Ureter (tissue), 1 donor: ENCODE data around the gene MAN2A1. TPM values are rescaled to one million over a fixed set of nuclear protein-coding genes. Genes with fewer than 3 reads are reported as not detected.

ENCODE experiments used
- DNase-seq: peaks from one replicate; pipeline ENCODE4 v3.0.0-alpha.2; 2020; ENCODE audit warnings: low spot score
- total RNA-seq: library from RNA; stranded (reverse); gene quantifications from one replicate; pipeline ENCODE4 v1.2.4, GENCODE V29; 2023
- donor health status: DM: yes; HTN: yes; CAD: no.

MAN2A1 gene
- total RNA-seq, 1 donor from 2014 or later: 56.9 TPM

DNA sequence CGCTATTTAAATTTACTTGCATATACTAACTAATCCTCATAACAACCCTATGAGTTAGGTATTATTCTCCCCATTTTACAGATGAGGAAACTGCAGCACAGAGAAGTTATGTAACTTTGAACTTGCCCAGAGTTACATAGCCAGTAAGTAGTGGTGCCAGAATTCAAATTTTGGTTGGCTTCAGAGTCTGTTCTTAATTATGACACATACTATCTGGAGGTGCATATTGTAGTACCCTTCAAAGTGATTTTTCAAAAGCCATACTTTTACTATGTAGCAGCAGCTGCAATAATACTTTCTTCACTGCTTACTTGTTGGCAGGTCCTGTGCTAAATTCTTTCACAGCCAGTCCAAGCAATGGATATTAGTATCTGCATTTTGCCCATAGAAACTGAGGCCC, 16.4 kb downstream of the MAN2A1 start:
- DNase-seq: no peak

- DNase-seq: no peak
Observed at GRCh38 chr5:109707531-109707930, 17.8 kb downstream of the MAN2A1 start.

GRCh38 chr5:109708813-109709212, 19.1 kb downstream of the MAN2A1 start:
- no peak for DNase-seq

DNA sequence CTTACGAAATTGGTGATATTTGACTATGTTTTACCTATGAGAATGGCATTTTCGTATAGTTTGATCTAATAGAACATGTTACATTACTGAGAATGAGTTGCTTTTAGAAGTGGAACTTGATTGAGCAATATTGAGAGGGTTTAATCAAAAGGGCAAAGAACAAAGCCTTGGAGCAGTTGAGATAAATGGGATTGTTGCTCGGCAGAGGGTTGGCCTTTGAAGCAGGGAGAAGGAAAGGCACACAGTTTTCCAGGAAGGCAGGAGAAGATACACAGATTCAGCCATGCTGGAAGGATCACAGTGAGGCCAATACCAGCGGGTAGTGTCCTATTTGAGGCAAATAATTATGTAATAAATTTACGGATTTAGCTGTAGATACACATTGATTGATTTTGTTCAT, 19.5 kb downstream of the MAN2A1 start:
- no peak for DNase-seq

- DNase-seq: no peak
Observed at GRCh38 chr5:109711673-109712072, 21.9 kb downstream of the MAN2A1 start.

GRCh38 chr5:109713453-109713852, 23.7 kb downstream of the MAN2A1 start:
- no peak for DNase-seq

- DNase-seq: no peak
Observed at GRCh38 chr5:109714592-109714991, 24.9 kb downstream of the MAN2A1 start.

DNA sequence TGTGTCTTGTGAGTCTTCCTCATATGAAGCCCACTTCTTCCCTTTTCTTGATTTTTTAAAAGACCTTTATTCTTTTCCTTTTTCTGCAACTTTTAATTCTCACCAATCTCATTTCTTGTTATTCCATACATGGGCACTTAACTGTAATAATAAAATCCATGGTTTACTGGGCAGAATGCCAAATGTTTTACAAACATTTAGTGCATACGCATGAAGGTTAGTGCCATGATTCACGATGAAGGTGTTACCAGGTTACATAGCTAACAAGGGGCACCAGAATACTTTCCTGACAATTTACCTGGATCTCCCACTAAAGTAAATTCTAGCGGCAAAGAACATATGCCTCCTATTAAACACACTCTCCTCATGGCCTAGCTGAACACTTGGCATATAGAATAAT, 28.5 kb downstream of the MAN2A1 start:
- DNase-seq: no peak

GRCh38 chr5:109718632-109719031, 28.9 kb downstream of the MAN2A1 start:
- DNase-seq: no peak

DNA sequence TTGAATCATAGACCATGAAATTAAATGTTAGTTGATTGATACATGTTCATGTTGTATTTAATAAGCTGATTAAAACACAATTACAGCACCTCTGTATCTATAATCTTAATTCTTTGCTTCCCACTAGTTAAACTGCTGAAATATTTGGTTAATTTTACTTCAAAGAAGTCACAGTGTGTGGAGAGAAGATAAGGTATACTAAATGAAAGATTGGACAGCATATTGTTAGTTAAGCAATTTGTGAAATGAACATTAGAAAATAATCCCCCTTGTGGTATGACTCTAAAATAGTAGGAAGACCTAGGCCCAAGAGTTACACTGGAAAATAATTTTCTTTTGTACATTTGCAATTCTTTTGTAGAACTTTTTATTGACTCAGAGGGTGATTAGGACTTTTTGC, 30.3 kb downstream of the MAN2A1 start:
- no peak for DNase-seq

GRCh38 chr5:109721741-109722140, 32.0 kb downstream of the MAN2A1 start:
- DNase-seq: no peak

DNA sequence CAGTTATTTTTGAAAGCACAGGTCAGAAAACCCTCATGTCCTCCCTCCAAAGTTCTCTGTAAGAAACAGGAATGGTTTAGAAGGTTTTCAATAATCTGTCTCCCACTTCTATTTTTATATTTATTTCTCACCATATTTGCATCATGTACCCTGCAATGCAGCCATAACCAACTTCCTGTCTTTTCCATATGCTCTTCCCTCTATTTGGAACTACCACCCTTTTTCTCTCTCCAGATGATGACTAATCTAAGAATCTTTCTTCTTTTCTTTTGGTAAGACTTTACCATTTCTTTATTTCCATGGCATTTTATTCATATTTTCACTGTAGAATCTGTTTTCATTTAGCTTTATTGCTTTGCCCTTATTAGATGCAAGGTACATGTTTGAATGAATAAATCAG, 33.9 kb downstream of the MAN2A1 start:
- no peak for DNase-seq

GRCh38 chr5:109725135-109725534, 35.4 kb downstream of the MAN2A1 start:
- no peak for DNase-seq

DNA sequence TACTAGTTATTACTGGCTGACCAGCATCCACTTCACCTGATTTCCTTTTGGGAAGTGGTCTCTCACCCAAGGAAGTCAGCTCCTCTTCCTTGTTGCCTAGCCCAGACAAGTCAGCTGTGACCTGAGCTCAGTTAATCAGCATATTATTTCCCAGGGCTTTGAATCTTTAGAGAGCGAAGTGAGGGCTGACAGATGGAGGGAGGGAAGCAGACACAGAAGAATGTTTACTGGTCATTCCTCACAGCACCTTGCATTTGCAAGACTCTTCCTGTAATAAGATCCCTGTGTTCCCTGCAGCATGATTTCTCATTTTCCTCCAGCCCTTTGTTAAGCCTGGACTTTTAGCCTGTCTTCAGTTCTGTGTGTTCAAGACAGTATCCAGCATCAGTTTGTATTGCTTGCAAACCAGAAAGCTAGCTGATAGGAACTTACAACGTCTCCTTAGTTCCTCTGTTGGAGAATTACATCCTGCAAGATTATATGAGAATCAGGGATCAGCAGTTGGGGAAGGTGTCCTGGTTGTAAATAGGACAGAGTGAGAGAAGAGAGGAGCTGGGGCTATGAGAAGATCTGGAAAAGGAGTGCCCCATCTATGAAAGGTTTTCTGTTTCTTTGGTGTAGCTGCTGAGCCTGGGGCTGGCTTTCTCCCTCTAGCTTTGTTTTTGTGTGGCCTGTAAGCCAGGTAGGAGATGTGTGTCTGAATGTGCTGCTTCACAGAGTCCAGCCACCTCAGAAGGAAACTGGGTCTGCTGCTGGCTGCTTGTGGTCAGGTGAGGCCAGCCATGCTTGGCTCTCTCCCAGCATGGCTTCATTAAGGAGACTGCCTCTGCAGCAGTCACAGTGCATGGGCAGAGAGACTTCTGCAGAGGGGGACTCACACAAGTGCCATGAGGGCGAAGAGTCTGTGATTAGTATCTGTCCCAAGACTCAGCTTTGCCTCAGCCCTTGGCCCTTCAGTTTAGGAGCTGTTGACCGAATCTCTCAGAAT, 50.3 kb downstream of the MAN2A1 start:
- DNase-seq: no peak

DNA sequence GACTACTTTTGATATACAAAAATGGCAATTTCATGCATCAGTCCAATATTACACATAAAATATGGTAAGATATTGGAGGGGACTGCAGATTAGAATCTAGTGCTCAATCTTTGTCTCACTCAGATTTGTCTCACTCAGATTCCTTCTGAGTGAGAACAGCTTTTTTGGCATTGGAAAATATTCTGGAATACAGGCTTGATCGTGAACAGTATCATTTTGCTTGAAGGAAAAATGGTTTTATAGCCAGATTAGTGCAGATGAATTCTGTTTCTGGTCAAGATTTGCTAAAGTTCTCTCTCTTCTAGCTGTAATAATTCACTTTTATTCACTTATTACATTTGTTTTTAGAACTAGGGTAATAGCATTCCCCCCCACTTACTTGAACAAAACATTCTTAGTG, 51.2 kb downstream of the MAN2A1 start:
- DNase-seq: no peak

DNA sequence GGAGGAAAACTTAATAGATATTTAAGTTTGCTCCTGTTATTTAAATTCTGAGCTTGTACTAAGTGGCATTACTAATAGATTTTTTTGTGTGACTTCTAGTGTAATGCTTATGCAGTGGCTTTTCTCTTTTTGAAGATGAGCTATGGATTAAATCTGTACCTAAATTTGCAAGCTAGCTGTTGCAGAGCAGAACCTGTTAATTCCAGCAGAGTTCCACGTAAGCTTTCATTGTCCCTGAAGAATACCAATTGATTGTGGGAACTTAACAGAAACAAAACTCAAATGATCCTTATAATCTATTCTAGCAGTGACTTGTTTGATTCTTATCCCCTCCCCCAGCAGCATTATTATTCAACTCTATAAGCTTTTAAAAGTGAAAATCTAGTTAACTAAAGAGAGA, 51.7 kb downstream of the MAN2A1 start:
- DNase-seq: no peak

DNA sequence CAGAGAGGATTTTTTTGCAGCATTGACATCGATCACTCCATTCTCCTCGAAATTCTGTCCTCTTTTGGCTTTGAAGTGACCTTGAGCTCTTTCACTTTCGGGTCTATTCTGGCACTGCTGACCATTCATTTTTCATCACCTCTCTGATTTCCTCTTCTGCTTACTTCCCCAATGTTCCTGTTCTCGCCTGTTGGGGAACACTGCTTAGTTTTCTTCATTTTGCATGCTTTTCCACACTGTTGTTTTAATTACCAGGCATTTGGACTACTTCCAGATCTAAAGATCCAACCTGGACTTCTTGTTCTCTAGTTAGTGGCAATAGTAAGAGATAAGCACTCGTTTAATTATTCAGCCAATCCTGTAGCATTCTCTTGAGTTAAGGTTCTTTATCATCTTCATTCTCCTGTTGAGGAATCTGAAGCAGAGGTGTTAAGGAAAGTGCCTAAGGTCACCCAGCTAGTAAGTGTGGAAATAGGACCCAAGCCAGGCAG, 53.4 kb downstream of the MAN2A1 start:
- DNase-seq: no peak

DNA sequence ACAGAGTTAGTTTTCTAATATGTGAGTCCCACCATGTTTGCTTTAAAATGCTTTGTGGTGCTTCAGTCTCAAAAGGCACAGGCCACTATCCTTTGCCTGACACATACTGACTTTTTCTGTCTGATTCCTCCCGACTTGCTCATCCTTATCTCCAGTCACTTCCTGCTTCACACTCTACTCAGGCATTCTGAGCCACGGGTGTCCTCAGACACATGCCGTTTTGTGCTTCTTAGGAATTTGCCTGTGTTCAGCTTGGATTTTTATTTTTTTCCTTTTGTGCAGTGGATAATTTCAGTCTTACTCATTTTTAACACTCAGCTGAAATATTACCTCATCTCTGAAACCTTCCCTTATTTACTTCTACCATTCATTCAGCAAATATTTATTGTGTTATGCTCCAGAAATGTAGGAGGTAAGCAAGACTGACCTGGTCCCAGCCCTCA, 54.1 kb downstream of the MAN2A1 start:
- DNase-seq: no peak

DNA sequence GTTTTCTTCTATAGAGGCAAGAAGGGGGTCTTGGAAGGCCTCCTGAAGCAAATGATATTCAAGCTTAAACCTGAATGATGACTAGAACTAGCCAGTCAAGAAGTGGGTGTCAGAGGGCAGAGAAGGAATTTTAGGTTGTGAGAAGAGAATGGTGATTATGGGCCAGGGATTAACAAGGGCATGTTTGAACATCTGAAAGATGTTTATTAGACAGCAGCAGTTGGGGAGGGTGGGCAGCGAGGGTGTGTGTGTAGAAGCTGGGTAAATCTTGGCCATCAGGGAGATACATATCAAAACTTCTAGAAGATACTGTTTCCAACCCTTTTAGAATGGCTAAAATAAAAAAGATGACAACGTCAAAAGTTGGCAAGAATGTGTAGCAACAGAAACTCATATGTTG, 54.5 kb downstream of the MAN2A1 start:
- no peak for DNase-seq

- no peak for DNase-seq
Observed at GRCh38 chr5:109748546-109748945, 58.8 kb downstream of the MAN2A1 start.

DNA sequence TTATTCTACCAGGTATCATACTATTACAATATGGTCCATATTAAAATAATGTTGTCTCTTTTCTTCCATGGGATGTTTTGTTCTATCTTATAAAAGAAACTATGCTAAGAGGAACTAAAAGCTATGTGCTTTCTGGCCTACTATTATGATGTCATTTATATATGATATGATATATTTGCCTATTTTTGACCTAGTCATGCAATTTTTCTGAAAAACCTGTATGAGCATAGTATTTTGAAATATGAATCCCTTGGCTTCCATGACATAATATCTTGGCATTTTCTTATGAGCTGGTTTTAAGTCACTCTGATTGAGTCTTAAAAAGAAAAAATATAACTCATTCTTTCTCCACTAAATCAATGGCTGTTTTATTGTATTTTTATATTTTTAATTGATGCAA, 60.7 kb downstream of the MAN2A1 start:
- DNase-seq: no peak

DNA sequence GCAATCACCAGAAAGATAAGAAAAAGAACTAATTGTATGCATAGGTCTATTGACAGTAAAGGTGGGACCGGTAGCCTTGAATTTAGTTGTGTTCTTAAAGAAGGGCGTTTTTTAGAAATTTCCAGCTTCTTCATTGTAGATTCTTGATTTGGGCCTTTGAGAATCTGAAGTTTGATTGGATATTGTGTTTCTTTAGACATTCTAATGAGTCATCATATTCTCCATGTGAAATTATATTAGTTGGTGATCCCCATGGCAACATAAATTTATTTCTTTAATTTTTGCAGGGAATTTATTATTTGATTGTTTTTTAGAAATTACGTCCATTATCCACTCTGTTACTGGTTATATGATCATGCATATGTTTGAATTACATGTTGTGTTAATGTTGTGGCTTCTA, 63.6 kb downstream of the MAN2A1 start:
- no peak for DNase-seq

DNA sequence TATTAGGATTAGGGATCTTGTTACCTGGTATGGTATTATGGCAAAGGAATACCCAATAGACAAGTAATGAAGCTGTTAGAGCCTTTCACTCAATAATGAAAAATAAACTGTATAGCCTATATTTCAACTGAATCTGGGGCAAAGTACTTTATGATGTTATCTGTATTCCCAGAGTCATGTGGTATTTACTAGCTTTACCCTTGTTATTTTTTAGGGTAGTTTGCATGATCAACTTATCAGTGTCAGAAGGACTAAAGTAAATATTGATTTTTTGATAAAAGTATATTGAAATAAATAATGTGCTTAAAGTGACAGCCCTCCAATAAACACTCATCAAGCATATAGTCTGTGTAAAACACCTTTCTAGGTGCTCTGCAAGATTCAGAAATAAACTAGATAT, 64.6 kb downstream of the MAN2A1 start:
- no peak for DNase-seq

DNA sequence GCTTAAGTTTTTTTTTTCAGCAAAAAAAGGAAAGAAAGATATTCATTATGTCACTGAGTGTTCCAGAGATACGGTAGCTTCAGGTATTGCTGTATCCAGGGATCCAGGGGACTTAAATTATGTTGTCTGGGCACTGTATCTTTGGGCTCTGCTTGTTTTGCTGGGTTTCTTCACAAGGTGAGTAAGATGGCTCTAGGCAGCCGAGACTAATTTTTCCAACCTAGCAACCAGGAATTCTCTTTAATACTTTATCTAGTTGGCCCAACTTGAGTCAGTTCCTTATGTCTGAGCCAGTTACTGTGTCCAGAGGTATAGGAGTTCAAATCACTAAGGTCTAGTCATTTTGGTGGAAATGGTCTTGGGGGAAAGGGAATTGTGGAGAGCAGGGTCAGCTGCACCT, 66.0 kb downstream of the MAN2A1 start:
- no peak for DNase-seq
